NOMO-1 treated with DMSO at 0.1 percent for 48 hours (cell line): Measurements from ENCODE around the gene MEFV.

Experiments used
- DNase-seq: peaks from one replicate; lab custom pipeline; 2025; ENCODE audit not compliant: unreplicated experiment; lab: John Stamatoyannopoulos, UW

Gene MEFV

DNA sequence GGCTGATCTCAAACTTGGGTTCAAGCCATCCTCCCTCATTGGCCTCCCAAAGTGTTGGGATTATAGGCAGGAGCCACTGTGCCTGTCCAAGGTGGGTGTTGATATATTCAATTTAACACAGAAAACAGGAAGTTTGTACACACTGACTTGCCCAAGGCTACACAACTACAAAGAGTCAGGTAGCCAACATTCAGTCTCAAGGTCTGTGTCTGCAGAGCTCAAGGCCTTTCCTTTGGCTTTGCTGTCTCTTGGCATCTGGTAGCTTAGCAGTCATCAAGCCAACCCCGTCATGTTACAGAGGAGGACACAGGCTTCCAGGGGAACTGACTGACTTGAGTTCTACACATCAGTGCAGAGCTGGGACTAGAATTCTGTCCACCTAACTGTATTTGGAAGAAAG lies 11.9 kb upstream of the MEFV start:
- no peak for DNase-seq

GRCh38 chr16:3266873-3267537 lies 10.6 kb upstream of the MEFV start:
- no peak for DNase-seq

- peak; percentile 94 for DNase-seq
These were observed 8.0 kb upstream of the MEFV start for GRCh38 chr16:3264137-3265036.

DNA sequence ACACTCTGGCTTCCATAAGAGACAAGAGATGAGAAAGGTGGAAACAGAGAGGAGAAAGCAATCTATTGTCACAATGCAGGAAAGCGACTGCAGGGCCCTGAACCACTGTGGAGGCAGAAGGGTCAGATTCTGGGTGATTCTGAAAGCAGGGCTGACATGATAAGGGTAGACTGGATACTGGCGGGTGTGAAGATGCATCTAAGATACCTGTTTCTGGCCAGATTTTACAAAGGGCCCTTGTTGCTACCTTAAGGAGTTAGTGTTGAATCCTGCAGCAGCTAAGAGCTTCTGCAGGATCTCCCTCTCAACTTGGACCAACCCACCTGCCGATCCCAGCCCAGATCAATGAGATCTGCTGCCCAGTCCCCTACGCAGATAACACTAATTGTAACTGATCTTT lies 6.1 kb upstream of the MEFV start:
- DNase-seq, result no peak

DNA sequence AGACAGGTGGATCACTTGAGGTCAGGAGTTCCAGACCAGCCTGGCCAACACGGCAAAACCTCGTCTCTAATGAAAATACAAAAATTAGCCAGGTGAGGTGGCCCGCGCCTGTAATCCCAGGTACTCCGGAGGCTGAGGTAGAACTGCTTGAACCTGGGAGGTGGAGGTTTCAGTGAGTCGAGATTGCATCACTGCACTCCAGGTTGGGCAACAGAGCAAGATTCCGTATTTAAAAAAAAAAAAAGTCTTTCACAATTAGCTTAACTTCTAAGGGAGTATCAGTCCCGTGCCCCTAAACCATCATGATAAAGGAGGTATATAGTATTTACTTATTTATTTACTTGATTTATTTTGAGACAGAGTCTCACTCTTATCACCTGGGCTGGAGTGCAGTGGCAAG lies 3.4 kb upstream of the MEFV start:
- DNase-seq, result peak; percentile 36

- DNase-seq, result no peak
These were observed 533 bp upstream of the MEFV start for GRCh38 chr16:3256866-3257465.

- DNase-seq, result no peak
These were observed 2.1 kb downstream of the MEFV start for GRCh38 chr16:3254309-3254708.

- no peak for DNase-seq
These were observed 3.5 kb downstream of the MEFV start for GRCh38 chr16:3252967-3253366.

DNA sequence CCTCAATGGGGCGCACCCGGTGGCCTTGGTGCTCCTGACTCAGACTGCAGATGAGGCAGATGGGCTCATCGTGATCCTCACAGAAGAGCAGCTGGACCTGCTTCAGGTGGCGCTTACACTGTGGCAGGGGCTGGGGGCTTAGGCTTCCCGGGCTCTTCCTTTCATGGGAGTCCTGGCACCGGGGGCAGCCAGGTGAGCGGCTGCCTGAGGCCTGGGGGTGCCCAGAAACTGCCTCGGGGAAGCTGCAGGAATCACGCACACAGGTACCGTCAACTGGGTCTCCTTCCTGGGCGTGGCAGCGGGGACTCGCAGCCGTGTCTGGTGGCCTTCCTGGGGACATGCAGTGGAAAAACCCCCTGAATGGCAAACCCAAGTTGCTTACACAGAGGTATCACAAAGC lies 7.0 kb downstream of the MEFV start:
- no peak for DNase-seq

DNA sequence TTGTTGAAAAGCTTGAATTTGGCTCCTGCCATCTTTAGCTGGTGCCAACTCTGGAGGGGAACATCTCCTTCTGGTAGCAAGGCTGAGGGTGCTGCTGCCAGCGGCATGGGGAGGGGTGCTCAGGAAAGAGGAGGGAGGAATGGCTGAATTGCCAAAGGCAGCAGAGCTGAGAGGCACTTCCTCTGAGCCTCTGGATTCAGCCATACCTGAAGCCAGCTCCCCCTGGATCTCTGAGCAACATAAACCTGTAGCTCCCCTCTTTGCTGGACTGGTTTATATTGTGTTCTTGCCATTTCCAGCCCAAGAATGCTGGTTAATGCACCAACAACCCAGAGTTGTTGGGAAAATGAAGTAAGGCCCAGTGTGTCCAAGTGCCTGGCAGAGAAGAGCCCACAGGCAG lies 7.4 kb downstream of the MEFV start:
- DNase-seq, result no peak

GRCh38 chr16:3248596-3248995 lies 7.8 kb downstream of the MEFV start:
- DNase-seq, result no peak

GRCh38 chr16:3246876-3247275 lies 9.6 kb downstream of the MEFV start:
- no peak for DNase-seq

- DNase-seq, result no peak
These were observed 10.4 kb downstream of the MEFV start for GRCh38 chr16:3246002-3246401.

DNA sequence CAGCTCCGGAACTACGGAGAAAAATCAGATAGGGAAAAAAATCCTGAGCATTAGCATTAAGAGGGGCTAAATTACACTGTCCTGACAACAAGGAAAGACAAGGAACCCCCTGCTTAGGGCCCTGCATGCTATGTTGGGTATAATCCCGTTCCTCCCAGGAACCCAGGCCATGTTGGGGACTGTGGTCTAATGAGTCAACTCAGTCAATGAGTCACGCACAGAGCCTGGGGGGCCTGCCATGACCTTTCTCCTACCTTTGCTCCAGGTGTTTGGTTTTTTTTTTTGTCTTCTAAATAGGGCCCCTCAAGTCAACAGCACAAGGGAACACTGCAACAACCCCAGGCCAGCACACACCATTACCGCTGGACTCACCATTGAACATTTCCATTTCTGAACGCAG lies 12.6 kb downstream of the MEFV start:
- no peak for DNase-seq

GRCh38 chr16:3242709-3243108 lies 13.7 kb downstream of the MEFV start:
- peak; percentile 75 for DNase-seq

GRCh38 chr16:3241761-3242160 lies 14.7 kb downstream of the MEFV start:
- DNase-seq, result no peak

GRCh38 chr16:3235856-3236669 lies 20.4 kb downstream of the MEFV start:
- DNase-seq, result no peak

GRCh38 chr16:3234857-3235561 lies 21.4 kb downstream of the MEFV start, which contains the start of gene ZNF200:
Gene ZNF200, minus strand, starts transcription at chr16:3235158. Its CDS starts 1,403 bp downstream, at chr16:3233755.
- DNase-seq, result peak; percentile 96

- no peak for DNase-seq
These were observed 21.9 kb downstream of the MEFV start for GRCh38 chr16:3234543-3234856.

- no peak for DNase-seq
These were observed 32.4 kb downstream of the MEFV start for GRCh38 chr16:3223913-3224515.
